Prostate gland (tissue), 2 donors: ENCODE measurements around the gene DUS3L. TPM values are rescaled to one million over a fixed set of nuclear protein-coding genes. Genes with fewer than 3 reads are reported as not detected.

Experiments used
- DNase-seq: peaks from one replicate; pipeline ENCODE4 v3.0.0-alpha.2; 2019; ENCODE audit warnings: low spot score
- H3K27ac ChIP-seq, 2 donors: fragments of 200-600 bp; sonication (generic); 2 replicates each; pipeline ENCODE4 v1.5.1; 2017 to 2019
- H3K27me3 ChIP-seq: fragments of 200-600 bp; sonication (generic); replicated peaks from 2 replicates; pipeline ENCODE4 v1.5.1; 2019; ENCODE audit not compliant: insufficient read depth
- H3K36me3 ChIP-seq, 2 donors: fragments of 200-600 bp; sonication (generic); 1 replicate in 1 of 2; 2 replicates in 1 of 2; pipeline versions ENCODE4 v1.5.1 to v1.8.1; 2017 to 2019
- H3K4me1 ChIP-seq: fragments of 200-600 bp; sonication (generic); replicated peaks from 2 replicates; pipeline ENCODE4 v1.5.1; 2019
- H3K4me3 ChIP-seq, 2 donors: fragments of 200-600 bp; sonication (generic); 2 replicates each; pipeline ENCODE4 v1.5.1; 2017 to 2019
- H3K9me3 ChIP-seq: fragments of 200-600 bp; sonication (generic); 2 replicates; pipeline ENCODE4 v1.5.1; 2017
- POLR2A ChIP-seq: fragments of 450-650 bp; IDR thresholded peaks from one replicate; pipeline ENCODE4 v1.6.1; 2016; ENCODE audit warnings: antibody characterized with exemption, mild to moderate bottlenecking
- POLR2AphosphoS5 ChIP-seq: sonication (generic); formaldehyde crosslinking; IDR thresholded peaks from one replicate; pipeline ENCODE4 v1.6.1; 2017; ENCODE audit warnings: antibody characterized with exemption
- WGBS: methylation state at CpG from one replicate; pipeline ENCODE4 v1.1.5; 2018; 5-methylcytosine and 5-hydroxymethylcytosine counted together
- intact Hi-C: fragments of 100-400 bp; cut with DNase I; formaldehyde crosslinking; loops from one replicate; pipeline ENCODE4 v1.14.2; 2022
- total RNA-seq, 2 donors: library from RNA; depleted of rRNA; stranded (reverse); fragments of >200 nt; gene quantifications; one replicate each; pipeline ENCODE4 v1.1.0, GENCODE V29; 2016
- TF ChIP-seq, protein P1 (sequence below), 4 experiments: fragments of 200-600 bp in 2 of 4; fragments of 450-650 bp in 2 of 4; sonication (generic) in 2 of 4; IDR thresholded peaks; 1 replicate in 3 of 4; 2 replicates in 1 of 4; pipeline ENCODE4 v1.5.1; 2016 to 2019; ENCODE audit warnings: antibody characterized with exemption in 4 of 4, mild to moderate bottlenecking in 2 of 4, moderate library complexity in 2 of 4

DUS3L gene
- total RNA-seq, 2 donors from 2014 or later = 43.8 to 57.5 TPM

GRCh38 chr19:5806905-5807304, 15.9 kb upstream of the DUS3L start:
- Histone ChIP-seq H3K36me3 (no peaks in the 10 kb centered on the region), H3K27me3 (no peaks in the 10 kb centered on the region), H3K4me3 (no peak overlapping the region), H3K27ac (no peak overlapping the region), H3K9me3 (no peaks in the 10 kb centered on the region), H3K4me1 (no peaks in the 10 kb centered on the region)
- no peak for DNase-seq
- TF ChIP-seq POLR2AphosphoS5 (no peak), POLR2A (no peak)
- TF ChIP-seq, protein P1, sequence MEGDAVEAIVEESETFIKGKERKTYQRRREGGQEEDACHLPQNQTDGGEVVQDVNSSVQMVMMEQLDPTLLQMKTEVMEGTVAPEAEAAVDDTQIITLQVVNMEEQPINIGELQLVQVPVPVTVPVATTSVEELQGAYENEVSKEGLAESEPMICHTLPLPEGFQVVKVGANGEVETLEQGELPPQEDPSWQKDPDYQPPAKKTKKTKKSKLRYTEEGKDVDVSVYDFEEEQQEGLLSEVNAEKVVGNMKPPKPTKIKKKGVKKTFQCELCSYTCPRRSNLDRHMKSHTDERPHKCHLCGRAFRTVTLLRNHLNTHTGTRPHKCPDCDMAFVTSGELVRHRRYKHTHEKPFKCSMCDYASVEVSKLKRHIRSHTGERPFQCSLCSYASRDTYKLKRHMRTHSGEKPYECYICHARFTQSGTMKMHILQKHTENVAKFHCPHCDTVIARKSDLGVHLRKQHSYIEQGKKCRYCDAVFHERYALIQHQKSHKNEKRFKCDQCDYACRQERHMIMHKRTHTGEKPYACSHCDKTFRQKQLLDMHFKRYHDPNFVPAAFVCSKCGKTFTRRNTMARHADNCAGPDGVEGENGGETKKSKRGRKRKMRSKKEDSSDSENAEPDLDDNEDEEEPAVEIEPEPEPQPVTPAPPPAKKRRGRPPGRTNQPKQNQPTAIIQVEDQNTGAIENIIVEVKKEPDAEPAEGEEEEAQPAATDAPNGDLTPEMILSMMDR (IDR thresholded peaks at IDR 0.05) = no peak
- intact Hi-C loops = no loop called here
- 100% methylated on average over 5 of the region's 5 CpGs for WGBS

DNA sequence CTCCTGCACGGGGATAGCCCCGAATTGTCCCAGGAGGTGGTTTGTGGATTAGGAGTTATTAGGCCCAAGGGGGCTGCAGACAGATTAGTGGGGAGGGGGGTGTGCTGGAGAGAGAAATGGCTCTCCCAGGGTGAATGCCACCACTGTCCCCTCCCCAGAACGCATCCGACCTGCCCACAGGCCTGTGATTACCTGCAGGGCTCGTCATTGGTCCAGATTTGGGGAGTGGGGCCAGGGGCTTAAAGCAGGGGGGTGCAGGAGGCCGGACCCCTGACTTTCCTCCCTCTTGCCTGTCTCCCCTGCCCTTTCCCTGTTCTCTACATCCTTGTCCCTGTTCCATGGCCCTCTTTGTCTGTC, 15.1 kb upstream of the DUS3L start:
- no peak for TF ChIP-seq POLR2A
- DNase-seq = no peak
- WGBS = 40% methylated on average over 6 of the region's 6 CpGs
- H3K27me3 ChIP-seq = no peaks in the 10 kb centered on the region
- H3K27ac ChIP-seq = peak overlapping the region; percentile 61 to 64
- H3K4me3 ChIP-seq = no peak overlapping the region
- no peaks in the 10 kb centered on the region for H3K4me1 ChIP-seq
- no peaks in the 10 kb centered on the region for H3K36me3 ChIP-seq
- H3K9me3 ChIP-seq = no peaks in the 10 kb centered on the region
- intact Hi-C loops = no loop called here

DNA sequence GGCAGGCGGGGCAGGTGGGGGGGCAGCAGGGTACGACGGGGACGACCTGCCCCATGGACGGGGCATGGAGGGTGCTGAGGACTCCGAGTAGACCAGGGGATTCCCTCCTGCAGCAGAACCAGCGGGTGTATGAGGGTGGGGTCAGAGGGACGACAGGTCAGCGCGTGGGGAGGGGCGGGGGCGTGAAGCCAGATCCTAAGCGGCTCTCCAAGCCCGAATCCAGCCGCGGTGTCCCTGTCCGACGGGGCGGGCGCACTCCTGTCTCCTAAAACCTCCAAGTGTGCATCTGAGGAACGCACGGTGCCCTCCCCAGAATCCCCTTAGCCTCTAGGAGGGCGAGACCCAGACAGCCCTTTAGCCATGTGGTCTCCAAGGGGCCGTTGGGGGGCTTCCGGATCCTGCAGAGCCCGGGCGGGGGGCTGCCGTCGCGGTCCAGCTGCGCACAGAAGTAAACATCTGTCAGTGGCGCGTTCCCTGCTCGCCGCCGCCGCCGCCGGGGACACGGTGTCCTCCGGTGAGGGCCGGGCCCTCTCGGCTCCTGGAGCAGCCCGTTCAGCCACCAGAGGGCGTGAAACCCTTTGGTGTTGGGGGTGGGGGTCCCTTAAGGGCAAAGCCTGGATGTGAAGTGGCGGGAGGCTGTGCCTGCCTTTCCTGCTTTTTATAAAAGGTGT, 14.6 kb upstream of the DUS3L start:
- DNase-seq = peak; percentile 71
- Histone ChIP-seq H3K4me3 (peak overlapping the region; percentile 21 to 27), H3K9me3 (no peaks in the 10 kb centered on the region), H3K27me3 (no peaks in the 10 kb centered on the region), H3K4me1 (no peaks in the 10 kb centered on the region), H3K36me3 (no peaks in the 10 kb centered on the region), H3K27ac (peak overlapping the region; percentile 61 to 64)
- intact Hi-C loops = loop anchor here (2.0 kb wide), 1 partner anchor 23 kb away; no protein-coding TSS in a partner anchor
- TF ChIP-seq, protein P1 (IDR thresholded peaks at IDR 0.05) = peak; percentile 57 to 78 (median 76)
- TF ChIP-seq POLR2A (no peak), POLR2AphosphoS5 (peak; percentile 61)
- 3% methylated on average over 28 of the region's 46 CpGs for WGBS

GRCh38 chr19:5804516-5805461, 13.8 kb upstream of the DUS3L start, which contains the start of gene NRTN:
NRTN (plus strand) TSS chr19:5805067; CDS start chr19:5824166, 19,099 bp downstream.
- no peaks in the 10 kb centered on the region for H3K4me1 ChIP-seq
- H3K27ac ChIP-seq = peak within 1 kb of the TSS; percentile 61 to 64
- TF ChIP-seq, protein P1 (IDR thresholded peaks at IDR 0.05) = no peak
- TF ChIP-seq POLR2A (no peak), POLR2AphosphoS5 (no peak)
- DNase-seq = no peak
- 1% methylated on average over 53 of the region's 107 CpGs for WGBS
- peak within 1 kb of the TSS; percentile 21 to 27 for H3K4me3 ChIP-seq
- H3K27me3 ChIP-seq = no peaks in the 10 kb centered on the region
- H3K36me3 ChIP-seq = no peaks in the 10 kb centered on the region
- no peaks in the 10 kb centered on the region for H3K9me3 ChIP-seq
- intact Hi-C loops = loop anchor here (1.0 to 2.0 kb wide), 2 partner anchors 24 to 88 kb away; no protein-coding TSS in a partner anchor
